Endothelial cell of umbilical vein (primary cell): ENCODE data around the gene STAG1. TPM values are rescaled to one million over a fixed set of nuclear protein-coding genes. Genes with fewer than 3 reads are reported as not detected.

Experiments used
- BruUV-seq: library from RNA; stranded (reverse); fragments of 400-500 nt; replicated peaks from 2 replicates; lab custom pipeline; 2021; lab: Mats Ljungman, UMichigan
- CTCF ChIA-PET: fragments of 300-600, 350-600 bp; sonication (Branson Sonifier 250); formaldehyde crosslinking; loops from one replicate; lab custom pipeline; 2021; ENCODE audit warnings: antibody characterized with exemption, inconsistent platforms; lab: Charles Lee
- POLR2A ChIA-PET: fragments of 300-600, 350-600 bp; sonication (Branson Sonifier 250); formaldehyde crosslinking; loops from one replicate; lab custom pipeline; 2021; ENCODE audit warnings: antibody characterized with exemption, inconsistent platforms; lab: Charles Lee
- DNase-seq: peaks from one replicate; pipeline ENCODE4 v3.0.0-alpha.2; 2011; ENCODE audit warnings: low read depth, low spot score
- FAIRE-seq: peaks from 2 replicates; lab custom pipeline; 2011; peaks lifted over from hg19 to GRCh38; lab: Jason Lieb, UNC
- H2AFZ ChIP-seq: 2 replicates; pipeline ENCODE4 v1.6.0; 2012; ENCODE audit warnings: low read depth, low read length, control low read depth, inconsistent platforms
- H3K27ac ChIP-seq: 2 replicates; pipeline ENCODE4 v1.5.1; 2011; ENCODE audit warnings: low read depth, mild to moderate bottlenecking, control low read depth, low read length, moderate library complexity; ENCODE audit not compliant: insufficient read depth
- H3K27me3 ChIP-seq, 2 experiments: 2 replicates each; pipeline versions ENCODE4 v1.6.0 to v1.6.1; 2011; ENCODE audit warnings: low read length in 2 of 2, mixed read lengths in 1 of 2; ENCODE audit not compliant: control insufficient read depth in 2 of 2, insufficient read depth in 2 of 2
- H3K36me3 ChIP-seq, 2 experiments: 2 replicates in 1 of 2; 3 replicates in 1 of 2; pipeline ENCODE4 v1.5.1; 2011; ENCODE audit warnings: low read length in 2 of 2, mild to moderate bottlenecking in 1 of 2, moderate library complexity in 1 of 2; ENCODE audit not compliant: control insufficient read depth in 2 of 2, insufficient read depth in 2 of 2; ENCODE audit errors: extremely low read depth in 1 of 2
- H3K4me1 ChIP-seq: 3 replicates; pipeline ENCODE4 v1.5.1; 2011; ENCODE audit warnings: mild to moderate bottlenecking, low read length; ENCODE audit not compliant: control insufficient read depth, insufficient read depth; ENCODE audit errors: extremely low read depth
- H3K4me2 ChIP-seq: 2 replicates; pipeline ENCODE4 v1.6.1; 2011; ENCODE audit warnings: low read length, control low read depth, mixed read lengths; ENCODE audit not compliant: insufficient read depth
- H3K4me3 ChIP-seq, 3 experiments: fragments of 200-600 bp in 1 of 3; sonication (generic), shearing (Covaris generic) in 1 of 3; replicated peaks in 1 of 3; 2 replicates each; pipeline ENCODE4 v1.5.1; 2011 to 2016; ENCODE audit warnings: control low read depth in 3 of 3, low read length in 3 of 3, mild to moderate bottlenecking in 2 of 3, inconsistent platforms in 1 of 3, low read depth in 1 of 3, moderate library complexity in 1 of 3; ENCODE audit not compliant: insufficient read depth in 1 of 3
- H3K79me2 ChIP-seq: 2 replicates; pipeline ENCODE4 v1.6.0; 2012; ENCODE audit warnings: low read length, inconsistent platforms; ENCODE audit not compliant: control insufficient read depth, insufficient read depth
- H3K9ac ChIP-seq: replicated peaks from 2 replicates; pipeline ENCODE3; 2011; ENCODE audit warnings: low read length, control low read depth; ENCODE audit not compliant: insufficient read depth; ENCODE audit errors: extremely low read depth
- H3K9me1 ChIP-seq: replicated peaks from 3 replicates; pipeline ENCODE4 v1.6.0; 2011; ENCODE audit warnings: mild to moderate bottlenecking, low read length; ENCODE audit not compliant: control insufficient read depth, insufficient read depth; ENCODE audit errors: extremely low read depth
- H3K9me3 ChIP-seq: replicated peaks from 2 replicates; pipeline ENCODE4 v1.5.1; 2012; ENCODE audit warnings: low read length, inconsistent platforms; ENCODE audit not compliant: control insufficient read depth, insufficient read depth
- H4K20me1 ChIP-seq: replicated peaks from 2 replicates; pipeline ENCODE3; 2011; ENCODE audit warnings: mild to moderate bottlenecking, low read length; ENCODE audit not compliant: control insufficient read depth, insufficient read depth; ENCODE audit errors: extremely low read depth
- EZH2 ChIP-seq: IDR thresholded peaks from 2 replicates; pipeline ENCODE4 v1.6.1; 2012; ENCODE audit warnings: borderline replicate concordance, low read depth, mild to moderate bottlenecking, moderate library complexity, low read length, inconsistent platforms; ENCODE audit not compliant: severe bottlenecking
- FOS ChIP-seq: IDR thresholded peaks from 2 replicates; pipeline ENCODE4 v1.6.1; 2011; ENCODE audit warnings: mild to moderate bottlenecking, low read length, moderate library complexity, borderline replicate concordance; ENCODE audit not compliant: insufficient read depth
- GATA2 ChIP-seq: IDR thresholded peaks from 2 replicates; pipeline ENCODE4 v1.7.0; 2011; ENCODE audit warnings: low read depth, mild to moderate bottlenecking, moderate library complexity, mixed read lengths, low read length; ENCODE audit not compliant: insufficient read length, insufficient read depth
- JUN ChIP-seq: IDR thresholded peaks from 2 replicates; pipeline ENCODE4 v1.6.1; 2011; ENCODE audit warnings: borderline replicate concordance, low read depth; ENCODE audit not compliant: insufficient read length, insufficient read depth
- MYC ChIP-seq: IDR thresholded peaks from one replicate; pipeline ENCODE4 v1.6.1; 2011; ENCODE audit warnings: mild to moderate bottlenecking, low read depth, low read length
- POLR2A ChIP-seq: IDR thresholded peaks from 2 replicates; pipeline ENCODE4 v1.6.1; 2012; ENCODE audit warnings: low read depth, mild to moderate bottlenecking, control low read depth, low read length
- POLR2AphosphoS5 ChIP-seq: IDR thresholded peaks from 2 replicates; pipeline ENCODE4 v1.6.1; 2012; ENCODE audit warnings: low read depth, mild to moderate bottlenecking, control low read depth, low read length, moderate library complexity; ENCODE audit not compliant: insufficient read depth
- dilution Hi-C: fragments of 300-500 bp; cut with MboI; formaldehyde crosslinking; loops from one replicate; pipeline ENCODE4 v1.15.0; 2019; ENCODE audit warnings: low sequenced_read_pairs; ENCODE audit not compliant: extremely low pct_ligation_motif_present
- intact Hi-C: fragments of 100-400 bp; cut with micrococcal nuclease; formaldehyde crosslinking; loops from one replicate; pipeline ENCODE4 v1.10.0; 2022
- polyA plus RNA-seq, 4 experiments: library from polyadenylated mRNA; depleted of rRNA in 3 of 4; stranded (reverse) in 3 of 4; unstranded in 1 of 4; fragments of >200 nt; gene quantifications; 2 replicates each; pipeline versions ENCODE4 v1.2.1 to v1.2.3, GENCODE V29; 2011 to 2012; ENCODE audit warnings: missing spikeins in 1 of 4
- total RNA-seq: library from RNA; stranded (reverse); gene quantifications from 2 replicates; pipeline ENCODE4 v1.2.3, GENCODE V29; 2021
- TF ChIP-seq, protein P1 (sequence below), 2 donors: IDR thresholded peaks; 1 replicate in 1 of 2; 2 replicates in 1 of 2; pipeline ENCODE4 v1.5.1; 2011; ENCODE audit warnings: low read length in 2 of 2, mild to moderate bottlenecking in 2 of 2, moderate library complexity in 2 of 2, control low read depth in 1 of 2, inconsistent platforms in 1 of 2, low read depth in 1 of 2; ENCODE audit not compliant: insufficient read depth in 1 of 2; ENCODE audit errors: extremely low read depth in 1 of 2
- TF ChIP-seq, protein P2 (sequence below): IDR thresholded peaks from 2 replicates; pipeline ENCODE4 v1.6.1; 2011; ENCODE audit not compliant: insufficient read depth, insufficient read length

Gene STAG1
- total and polyA plus RNA-seq, 2 donors (not counting 3 experiments of a cell fraction or from before 2014, with no cell fraction given): 7.4 to 42.1 TPM

DNA sequence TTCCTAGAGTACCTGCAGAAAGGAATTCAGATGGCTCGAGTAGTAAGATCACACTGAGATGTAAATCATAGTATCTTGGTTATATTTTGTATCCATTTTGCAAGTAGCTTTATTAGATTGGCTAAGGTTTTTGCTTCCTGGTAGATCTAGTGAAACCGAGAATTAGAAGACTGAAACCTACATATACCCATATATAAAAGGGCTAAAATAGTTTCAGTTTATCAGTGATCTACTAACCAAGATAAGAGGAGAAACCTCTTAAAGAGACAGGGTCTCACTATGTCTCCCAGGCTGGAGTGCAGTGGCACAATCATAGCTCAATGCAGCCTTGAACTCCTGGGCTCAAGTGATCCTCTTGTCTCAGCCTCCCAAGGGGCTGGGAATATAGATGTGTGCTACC is 366.7 kb downstream of the STAG1 start:
- Histone ChIP-seq H3K9me3 (no peaks in the 10 kb centered on the region), H4K20me1 (no peaks in the 10 kb centered on the region), H3K4me1 (peaks cover 3% of the 10 kb centered on the region), H3K9me1 (no peaks in the 10 kb centered on the region), H3K4me2 (no peak overlapping the region), H3K79me2 (no peaks in the 10 kb centered on the region), H2AFZ (no peak overlapping the region), H3K27me3 (no peaks in the 10 kb centered on the region), H3K4me3 (no peak overlapping the region), H3K27ac (no peak overlapping the region), H3K9ac (no peak overlapping the region), H3K36me3 (no peaks in the 10 kb centered on the region)
- dilution Hi-C loops (no loop called here), intact Hi-C loops (no loop called here)
- BruUV-seq: no TSS peak
- CTCF ChIA-PET: interaction anchor here (11.0 kb wide), 1 partner anchor 367 kb away, joined by 253 read pairs; the partner anchor contains the start of gene STAG1
- TF ChIP-seq, protein P1, sequence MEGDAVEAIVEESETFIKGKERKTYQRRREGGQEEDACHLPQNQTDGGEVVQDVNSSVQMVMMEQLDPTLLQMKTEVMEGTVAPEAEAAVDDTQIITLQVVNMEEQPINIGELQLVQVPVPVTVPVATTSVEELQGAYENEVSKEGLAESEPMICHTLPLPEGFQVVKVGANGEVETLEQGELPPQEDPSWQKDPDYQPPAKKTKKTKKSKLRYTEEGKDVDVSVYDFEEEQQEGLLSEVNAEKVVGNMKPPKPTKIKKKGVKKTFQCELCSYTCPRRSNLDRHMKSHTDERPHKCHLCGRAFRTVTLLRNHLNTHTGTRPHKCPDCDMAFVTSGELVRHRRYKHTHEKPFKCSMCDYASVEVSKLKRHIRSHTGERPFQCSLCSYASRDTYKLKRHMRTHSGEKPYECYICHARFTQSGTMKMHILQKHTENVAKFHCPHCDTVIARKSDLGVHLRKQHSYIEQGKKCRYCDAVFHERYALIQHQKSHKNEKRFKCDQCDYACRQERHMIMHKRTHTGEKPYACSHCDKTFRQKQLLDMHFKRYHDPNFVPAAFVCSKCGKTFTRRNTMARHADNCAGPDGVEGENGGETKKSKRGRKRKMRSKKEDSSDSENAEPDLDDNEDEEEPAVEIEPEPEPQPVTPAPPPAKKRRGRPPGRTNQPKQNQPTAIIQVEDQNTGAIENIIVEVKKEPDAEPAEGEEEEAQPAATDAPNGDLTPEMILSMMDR (IDR thresholded peaks at IDR 0.05; ENCODE audit: extremely low read depth in 1 of 2, insufficient read depth in 1 of 2, low read depth in 1 of 2, low read length in 2 of 2): no peak
- TF ChIP-seq POLR2AphosphoS5 (no peak), FOS (no peak), GATA2 (no peak), POLR2A (no peak), EZH2 (no peak), MYC (no peak), JUN (no peak)
- TF ChIP-seq, protein P2, sequence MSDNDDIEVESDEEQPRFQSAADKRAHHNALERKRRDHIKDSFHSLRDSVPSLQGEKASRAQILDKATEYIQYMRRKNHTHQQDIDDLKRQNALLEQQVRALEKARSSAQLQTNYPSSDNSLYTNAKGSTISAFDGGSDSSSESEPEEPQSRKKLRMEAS: no peak
- no peak for FAIRE-seq
- no peak for DNase-seq
- POLR2A ChIA-PET: no interaction called here
